Peyer's patch (tissue), 4 donors: ENCODE measurements around the gene LZTS3.

Experiments
- POLR2A ChIP-seq, 2 donors: fragments of 450-650 bp; IDR thresholded peaks; one replicate each; pipeline ENCODE4 v1.5.1; 2017; ENCODE audit warnings: antibody characterized with exemption in 2 of 2, mild to moderate bottlenecking in 2 of 2, moderate library complexity in 2 of 2
- TF ChIP-seq, protein P1 (sequence below), 6 experiments: fragments of 450-650 bp in 4 of 6; fragments of 200-600 bp in 2 of 6; sonication (generic) in 1 of 6; IDR thresholded peaks; one replicate each; pipeline ENCODE4 v1.5.1; 2017 to 2019; ENCODE audit warnings: antibody characterized with exemption in 6 of 6, mild to moderate bottlenecking in 3 of 6, moderate library complexity in 1 of 6

DNA sequence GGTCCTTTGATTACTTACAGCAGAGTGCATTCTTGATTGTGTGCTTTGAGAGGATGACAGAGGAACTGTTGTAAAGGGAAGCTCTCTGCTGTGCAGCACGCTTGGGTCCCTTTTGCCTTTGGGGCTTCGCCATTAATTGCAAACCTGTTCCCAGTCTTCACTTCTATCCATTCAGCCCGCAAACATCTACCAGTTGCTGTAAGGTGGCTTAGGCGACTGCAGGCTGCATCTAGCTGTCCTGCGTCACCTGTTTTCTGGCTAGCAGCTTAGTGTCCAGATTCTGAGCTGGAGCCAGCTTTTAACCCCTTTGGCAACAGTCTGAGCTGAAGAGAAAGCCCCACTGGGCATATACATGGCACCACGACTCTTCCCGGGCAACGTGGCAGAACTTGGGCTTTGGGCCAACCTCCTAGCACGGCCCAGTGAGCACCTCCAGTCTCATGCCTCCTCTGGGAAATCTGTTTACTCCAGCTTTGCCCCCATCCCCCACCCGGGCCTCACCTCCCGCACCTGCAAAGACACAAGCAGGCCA, 11.2 kb downstream of the LZTS3 start:
- TF ChIP-seq POLR2A (IDR thresholded peaks at IDR 0.05), result no peak
- TF ChIP-seq, protein P1, sequence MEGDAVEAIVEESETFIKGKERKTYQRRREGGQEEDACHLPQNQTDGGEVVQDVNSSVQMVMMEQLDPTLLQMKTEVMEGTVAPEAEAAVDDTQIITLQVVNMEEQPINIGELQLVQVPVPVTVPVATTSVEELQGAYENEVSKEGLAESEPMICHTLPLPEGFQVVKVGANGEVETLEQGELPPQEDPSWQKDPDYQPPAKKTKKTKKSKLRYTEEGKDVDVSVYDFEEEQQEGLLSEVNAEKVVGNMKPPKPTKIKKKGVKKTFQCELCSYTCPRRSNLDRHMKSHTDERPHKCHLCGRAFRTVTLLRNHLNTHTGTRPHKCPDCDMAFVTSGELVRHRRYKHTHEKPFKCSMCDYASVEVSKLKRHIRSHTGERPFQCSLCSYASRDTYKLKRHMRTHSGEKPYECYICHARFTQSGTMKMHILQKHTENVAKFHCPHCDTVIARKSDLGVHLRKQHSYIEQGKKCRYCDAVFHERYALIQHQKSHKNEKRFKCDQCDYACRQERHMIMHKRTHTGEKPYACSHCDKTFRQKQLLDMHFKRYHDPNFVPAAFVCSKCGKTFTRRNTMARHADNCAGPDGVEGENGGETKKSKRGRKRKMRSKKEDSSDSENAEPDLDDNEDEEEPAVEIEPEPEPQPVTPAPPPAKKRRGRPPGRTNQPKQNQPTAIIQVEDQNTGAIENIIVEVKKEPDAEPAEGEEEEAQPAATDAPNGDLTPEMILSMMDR (IDR thresholded peaks at IDR 0.05), result no peak
